Measurements from ENCODE around the gene CLBA1. TPM values are rescaled to one million over a fixed set of nuclear protein-coding genes. Genes with fewer than 3 reads are reported as not detected.

CLBA1 gene
- total and polyA plus RNA-seq, 2 donors (not counting 1 experiment from before 2014, with no cell fraction given) = 0.63 to 5.5 TPM

- Histone ChIP-seq H3K27me3 (replicated peaks in 1 of 4; ENCODE audit: control extremely low read depth in 1 of 4, control insufficient read depth in 3 of 4, insufficient read depth in 4 of 4, low read length in 3 of 4) (peaks cover 0 to 9% (median 0%) of the 10 kb centered on the region in 4 experiments), H3K4me1 (ENCODE audit: control insufficient read depth in 2 of 2, insufficient read depth in 2 of 2, low read length in 2 of 2) (no peaks in the 10 kb centered on the region), H3K27ac (ENCODE audit: low read length in 2 of 2) (no peak overlapping the region), H3K9ac (ENCODE audit: low read length) (no peak overlapping the region), H2AFZ (ENCODE audit: insufficient read depth, low read depth, low read length, poor library complexity, severe bottlenecking) (no peak overlapping the region), H3K9me3 (ENCODE audit: control extremely low read depth in 1 of 3, control insufficient read depth in 2 of 3, insufficient read depth in 1 of 3, low read length in 2 of 3) (no peaks in the 10 kb centered on the region), H3K4me2 (replicated peaks; ENCODE audit: low read depth, low read length, poor library complexity, severe bottlenecking) (no peak overlapping the region), H3K79me2 (ENCODE audit: control insufficient read depth, insufficient read depth, low read length) (no peaks in the 10 kb centered on the region), H4K20me1 (ENCODE audit: control insufficient read depth, insufficient read depth, low read length, poor library complexity, severe bottlenecking) (no peaks in the 10 kb centered on the region), H3K4me3 (ENCODE audit: control extremely low read depth in 1 of 5, extremely low read depth in 1 of 5, insufficient read depth in 1 of 5, low read depth in 2 of 5, low read length in 4 of 5) (no peak overlapping the region), H3K36me3 (replicated peaks in 1 of 2; ENCODE audit: control extremely low read depth in 1 of 2, control insufficient read depth in 1 of 2, extremely low read depth in 1 of 2, insufficient read depth in 2 of 2, low read length in 1 of 2) (no peaks in the 10 kb centered on the region)
- Mint-ChIP-seq H3K4me1 (no peaks in the 10 kb centered on the region), H3K27me3 (no peaks in the 10 kb centered on the region), H3K27ac (no peak overlapping the region), H3K4me3 (no peak overlapping the region), H3K9me3 (ENCODE audit: insufficient read depth) (no peaks in the 10 kb centered on the region)
- intact Hi-C loops (cut with micrococcal nuclease) = no loop called here
- DNase-seq (no peak), ATAC-seq (ENCODE audit: low read depth) (no peak)
- POLR2A ChIA-PET = no interaction called here
- CTCF ChIA-PET = no interaction called here
- no peak for TF ChIP-seq EZH2 (IDR thresholded peaks at IDR 0.05; ENCODE audit: borderline replicate concordance, insufficient read depth, low read depth, low read length, poor library complexity, severe bottlenecking)
- TF ChIP-seq, protein P1, sequence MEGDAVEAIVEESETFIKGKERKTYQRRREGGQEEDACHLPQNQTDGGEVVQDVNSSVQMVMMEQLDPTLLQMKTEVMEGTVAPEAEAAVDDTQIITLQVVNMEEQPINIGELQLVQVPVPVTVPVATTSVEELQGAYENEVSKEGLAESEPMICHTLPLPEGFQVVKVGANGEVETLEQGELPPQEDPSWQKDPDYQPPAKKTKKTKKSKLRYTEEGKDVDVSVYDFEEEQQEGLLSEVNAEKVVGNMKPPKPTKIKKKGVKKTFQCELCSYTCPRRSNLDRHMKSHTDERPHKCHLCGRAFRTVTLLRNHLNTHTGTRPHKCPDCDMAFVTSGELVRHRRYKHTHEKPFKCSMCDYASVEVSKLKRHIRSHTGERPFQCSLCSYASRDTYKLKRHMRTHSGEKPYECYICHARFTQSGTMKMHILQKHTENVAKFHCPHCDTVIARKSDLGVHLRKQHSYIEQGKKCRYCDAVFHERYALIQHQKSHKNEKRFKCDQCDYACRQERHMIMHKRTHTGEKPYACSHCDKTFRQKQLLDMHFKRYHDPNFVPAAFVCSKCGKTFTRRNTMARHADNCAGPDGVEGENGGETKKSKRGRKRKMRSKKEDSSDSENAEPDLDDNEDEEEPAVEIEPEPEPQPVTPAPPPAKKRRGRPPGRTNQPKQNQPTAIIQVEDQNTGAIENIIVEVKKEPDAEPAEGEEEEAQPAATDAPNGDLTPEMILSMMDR (IDR thresholded peaks at IDR 0.05) = no peak
- WGBS (ENCODE audit: insufficient coverage) = 94% methylated on average over 3 of the region's 14 CpGs
These were observed 54.0 kb downstream of the CLBA1 start for GRCh38 chr14:105039458-105040205.

All from B cell (primary cell).